Measurements from ENCODE around the gene AKAP8L. TPM values are rescaled to one million over a fixed set of nuclear protein-coding genes. Genes with fewer than 3 reads are reported as not detected.
A peak's percentile ranks its signal among the peaks of the same experiment; 100 is the strongest.
"Not testable (repeated sequence)": the region's sequence is repeated elsewhere in the genome, so short reads cannot be mapped to it uniquely, and the experiment has no call there.

Gene AKAP8L
- total RNA-seq, 1 donor from 2014 or later = 89.9 TPM

DNA sequence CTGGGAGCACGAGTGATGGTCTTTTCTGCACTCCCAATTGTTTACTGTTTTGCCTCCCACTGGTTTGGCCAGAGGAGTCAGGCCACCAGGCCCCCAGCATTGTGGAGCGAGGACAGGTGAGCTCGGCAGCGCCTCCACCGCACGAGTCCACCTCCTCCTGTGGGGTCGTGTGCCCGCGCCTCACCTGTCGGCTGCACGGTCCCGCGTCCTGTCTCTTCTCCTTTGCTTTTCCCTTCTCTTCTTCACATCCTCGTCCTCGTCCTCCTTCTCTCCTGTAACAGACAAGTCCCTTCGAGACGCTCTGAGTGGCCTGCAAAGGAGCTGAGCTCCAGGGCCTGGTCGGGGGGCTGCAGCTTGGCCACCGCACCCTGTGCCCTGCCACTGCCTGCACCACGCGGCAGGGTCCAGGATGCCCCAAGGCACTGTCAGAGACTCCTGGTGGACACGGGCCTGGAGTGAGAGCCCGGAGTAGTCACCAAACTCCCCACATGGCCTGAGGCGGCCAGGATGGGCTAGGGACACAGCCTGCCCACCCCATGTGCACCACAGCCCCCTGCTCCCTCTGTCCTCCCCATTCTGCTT is 50.6 kb downstream of the AKAP8L start:
- no peak for DNase-seq (ENCODE audit: low read depth)
- no peak overlapping the region for H3K4me3 ChIP-seq (ENCODE audit: low read depth, low read length)
- TF ChIP-seq, protein P1, sequence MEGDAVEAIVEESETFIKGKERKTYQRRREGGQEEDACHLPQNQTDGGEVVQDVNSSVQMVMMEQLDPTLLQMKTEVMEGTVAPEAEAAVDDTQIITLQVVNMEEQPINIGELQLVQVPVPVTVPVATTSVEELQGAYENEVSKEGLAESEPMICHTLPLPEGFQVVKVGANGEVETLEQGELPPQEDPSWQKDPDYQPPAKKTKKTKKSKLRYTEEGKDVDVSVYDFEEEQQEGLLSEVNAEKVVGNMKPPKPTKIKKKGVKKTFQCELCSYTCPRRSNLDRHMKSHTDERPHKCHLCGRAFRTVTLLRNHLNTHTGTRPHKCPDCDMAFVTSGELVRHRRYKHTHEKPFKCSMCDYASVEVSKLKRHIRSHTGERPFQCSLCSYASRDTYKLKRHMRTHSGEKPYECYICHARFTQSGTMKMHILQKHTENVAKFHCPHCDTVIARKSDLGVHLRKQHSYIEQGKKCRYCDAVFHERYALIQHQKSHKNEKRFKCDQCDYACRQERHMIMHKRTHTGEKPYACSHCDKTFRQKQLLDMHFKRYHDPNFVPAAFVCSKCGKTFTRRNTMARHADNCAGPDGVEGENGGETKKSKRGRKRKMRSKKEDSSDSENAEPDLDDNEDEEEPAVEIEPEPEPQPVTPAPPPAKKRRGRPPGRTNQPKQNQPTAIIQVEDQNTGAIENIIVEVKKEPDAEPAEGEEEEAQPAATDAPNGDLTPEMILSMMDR (conservative IDR thresholded peaks at IDR 0.05; ENCODE audit: low read depth, low read length) = no peak

DNA sequence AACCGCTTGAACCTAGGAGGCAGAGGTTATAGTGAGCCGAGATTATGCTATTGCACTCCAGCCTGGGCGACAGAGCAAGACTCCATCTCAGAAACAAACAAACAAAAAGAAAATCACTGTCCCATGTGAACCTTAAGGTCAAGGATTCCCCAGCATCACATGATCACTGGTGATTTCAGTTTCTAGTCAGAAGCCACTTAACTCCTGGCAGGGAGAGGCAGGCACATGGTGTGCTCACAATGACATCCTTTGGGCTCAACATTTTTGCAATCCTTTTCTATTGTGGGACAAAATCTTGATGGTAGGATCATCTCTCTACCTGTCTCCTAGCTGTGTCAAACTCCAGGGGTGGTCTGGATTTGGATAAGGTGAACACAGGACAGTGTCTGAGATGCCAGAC is 51.3 kb downstream of the AKAP8L start:
- TF ChIP-seq, protein P1 (conservative IDR thresholded peaks at IDR 0.05; ENCODE audit: low read depth, low read length) = no peak
- DNase-seq (ENCODE audit: low read depth) = no peak
- H3K4me3 ChIP-seq (ENCODE audit: low read depth, low read length) = no peak overlapping the region

DNA sequence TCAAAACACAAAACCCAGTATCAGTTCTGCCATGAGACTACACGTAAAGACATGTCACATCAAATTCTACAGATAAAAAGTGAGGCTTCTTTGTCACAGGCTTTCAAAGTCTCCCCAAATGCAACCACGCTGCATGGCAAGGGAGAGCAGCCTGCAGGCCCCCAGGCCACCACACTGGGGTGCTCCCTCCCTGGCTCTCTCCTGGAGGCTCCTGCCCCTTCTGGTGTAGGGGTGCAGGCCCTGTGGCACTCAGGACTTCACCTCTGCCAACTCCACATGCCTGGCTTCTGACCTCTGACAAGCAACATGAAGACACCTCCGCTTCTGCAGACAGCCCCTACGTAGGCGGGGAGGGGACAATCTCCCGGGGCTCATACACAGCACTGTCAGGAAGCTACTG is 53.5 kb downstream of the AKAP8L start:
- no peak overlapping the region for H3K4me3 ChIP-seq (ENCODE audit: low read depth, low read length)
- DNase-seq (ENCODE audit: low read depth) = no peak
- TF ChIP-seq, protein P1 (conservative IDR thresholded peaks at IDR 0.05; ENCODE audit: low read depth, low read length) = peak; percentile 4

DNA sequence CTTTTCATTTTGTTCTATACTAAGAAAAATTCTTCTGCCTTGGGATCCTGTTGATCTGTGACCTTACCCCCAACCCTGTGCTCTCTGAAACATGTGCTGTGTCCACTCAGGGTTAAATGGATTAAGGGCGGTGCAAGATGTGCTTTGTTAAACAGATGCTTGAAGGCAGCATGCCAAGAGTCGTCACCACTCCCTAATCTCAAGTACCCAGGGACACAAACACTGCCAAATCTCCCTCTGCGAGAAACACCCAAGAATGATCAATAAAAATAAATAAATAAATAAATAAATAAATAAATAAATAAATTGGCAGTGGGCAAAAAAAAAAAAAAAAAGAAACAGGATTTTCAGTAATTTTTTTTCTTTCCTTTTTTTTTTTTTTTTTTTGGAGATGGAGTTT is 55.0 kb downstream of the AKAP8L start:
- not testable (repeated sequence) for DNase-seq (ENCODE audit: low read depth); H3K4me3 ChIP-seq (ENCODE audit: low read depth, low read length)

DNA sequence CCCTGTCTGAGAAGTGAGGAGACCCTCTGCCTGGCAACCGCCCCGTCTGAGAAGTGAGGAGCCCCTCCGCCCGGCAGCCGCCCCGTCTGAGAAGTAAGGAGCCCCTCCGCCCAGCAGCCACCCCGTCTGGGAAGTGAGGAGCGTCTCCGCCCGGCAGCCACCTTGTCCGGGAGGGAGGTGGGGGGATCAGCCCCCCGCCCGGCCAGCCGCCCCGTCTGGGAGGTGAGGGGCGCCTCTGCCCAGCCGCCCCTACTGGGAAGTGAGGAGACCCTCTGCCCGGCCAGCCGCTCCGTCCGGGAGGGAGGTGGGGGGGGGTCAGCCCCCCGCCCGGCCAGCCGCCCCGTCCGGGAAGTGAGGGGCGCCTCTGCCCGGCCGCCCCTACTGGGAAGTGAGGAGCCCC is 55.7 kb downstream of the AKAP8L start:
- not testable (repeated sequence) for DNase-seq (ENCODE audit: low read depth); H3K4me3 ChIP-seq (ENCODE audit: low read depth, low read length)

DNA sequence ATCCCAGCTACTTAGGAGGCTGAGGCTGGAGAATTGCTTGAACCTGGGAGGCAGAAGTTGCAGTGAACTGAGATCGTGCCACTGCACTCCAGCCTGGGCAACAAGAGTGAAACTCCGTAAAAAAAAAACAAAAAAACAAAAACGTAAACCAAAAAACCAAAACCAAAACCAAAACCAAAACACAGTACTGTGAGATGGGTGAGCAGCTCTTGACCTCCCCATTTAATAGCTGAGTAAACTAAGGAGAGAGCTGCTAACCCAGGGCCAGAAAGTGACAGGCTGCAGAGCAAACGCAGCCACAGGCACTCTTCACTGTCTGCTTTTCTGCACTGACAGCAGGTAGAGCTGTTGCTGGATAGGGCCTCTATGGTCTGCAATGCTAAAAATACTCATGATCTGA is 58.8 kb downstream of the AKAP8L start:
- H3K4me3 ChIP-seq (ENCODE audit: low read depth, low read length); DNase-seq (ENCODE audit: low read depth): not testable (repeated sequence)

DNA sequence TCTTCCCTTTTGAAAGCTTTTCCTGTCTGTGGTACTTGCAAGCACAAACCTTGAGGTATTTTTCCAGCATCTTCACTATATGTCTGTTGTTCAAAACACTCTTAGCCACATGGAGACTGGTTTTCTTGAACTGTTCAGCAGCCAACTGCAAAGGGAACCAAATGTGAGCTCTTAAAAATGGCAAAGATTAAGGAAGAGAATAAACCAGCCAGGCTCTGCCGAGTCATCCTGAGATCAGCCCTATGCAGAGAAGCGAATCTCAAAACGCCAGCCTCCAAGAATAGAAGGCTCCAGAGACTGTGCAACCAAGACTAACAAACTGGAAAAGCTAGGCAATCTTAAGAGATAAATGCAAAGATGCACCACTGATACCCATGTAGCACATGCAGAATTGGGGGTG is 59.9 kb downstream of the AKAP8L start:
- TF ChIP-seq, protein P1 (conservative IDR thresholded peaks at IDR 0.05; ENCODE audit: low read depth, low read length) = no peak
- H3K4me3 ChIP-seq (ENCODE audit: low read depth, low read length) = no peak overlapping the region
- DNase-seq (ENCODE audit: low read depth) = no peak

DNA sequence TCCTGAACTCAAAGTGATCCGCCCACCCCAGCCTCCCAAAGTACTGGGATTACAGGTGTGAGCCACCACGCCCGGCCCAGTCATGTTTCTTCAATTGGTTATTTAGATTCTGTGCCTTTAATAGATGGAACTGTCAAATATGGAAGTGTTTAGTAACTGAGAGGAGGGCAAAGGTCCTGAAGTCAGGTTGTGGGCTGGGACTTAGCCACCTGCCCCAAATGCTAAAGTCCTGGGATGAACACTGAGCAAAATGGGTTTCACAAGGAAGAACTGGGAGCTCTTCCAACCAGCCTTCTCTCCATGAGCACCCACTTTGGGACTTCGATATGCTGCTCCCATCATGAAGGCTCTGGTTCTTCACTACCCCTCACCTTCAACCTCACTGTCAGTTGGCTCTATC is 60.9 kb downstream of the AKAP8L start:
- DNase-seq (ENCODE audit: low read depth) = no peak
- H3K4me3 ChIP-seq (ENCODE audit: low read depth, low read length) = no peak overlapping the region
- TF ChIP-seq, protein P1 (conservative IDR thresholded peaks at IDR 0.05; ENCODE audit: low read depth, low read length) = no peak

All from epithelial cell of proximal tubule (primary cell).